GM19395 (cell line): ENCODE data around the gene CLASRP.

ENCODE experiments used
- ATAC-seq: cut with Tn5 transposase; IDR thresholded peaks from one replicate; pipeline ENCODE4 v1.9.1; 2021; ENCODE audit warnings: mild to moderate bottlenecking, moderate library complexity; ENCODE audit not compliant: unreplicated experiment

The CLASRP gene

DNA sequence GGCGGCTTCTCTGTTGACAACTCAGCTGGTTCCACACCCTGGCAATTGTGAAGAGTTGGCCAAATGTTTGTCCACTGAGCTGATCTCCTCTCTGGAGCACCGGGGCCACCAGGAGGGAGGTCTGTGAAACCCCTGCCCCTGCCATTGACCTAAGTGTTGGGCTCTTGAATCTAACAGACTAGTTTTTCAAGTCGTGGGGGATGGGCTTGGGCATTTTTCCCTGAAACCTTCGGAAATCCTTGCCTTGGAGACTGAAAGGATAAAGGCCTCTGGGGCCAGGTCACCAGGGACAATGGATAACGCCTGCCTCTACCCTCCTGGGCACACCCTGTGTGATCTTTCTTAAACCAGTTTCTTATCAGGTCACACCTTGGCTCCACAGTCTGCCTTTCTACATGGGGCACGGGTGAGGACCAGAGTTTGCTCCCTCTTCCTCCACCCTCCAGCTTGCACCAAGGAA is 41.1 kb downstream of the CLASRP start:
- ATAC-seq: no peak

DNA sequence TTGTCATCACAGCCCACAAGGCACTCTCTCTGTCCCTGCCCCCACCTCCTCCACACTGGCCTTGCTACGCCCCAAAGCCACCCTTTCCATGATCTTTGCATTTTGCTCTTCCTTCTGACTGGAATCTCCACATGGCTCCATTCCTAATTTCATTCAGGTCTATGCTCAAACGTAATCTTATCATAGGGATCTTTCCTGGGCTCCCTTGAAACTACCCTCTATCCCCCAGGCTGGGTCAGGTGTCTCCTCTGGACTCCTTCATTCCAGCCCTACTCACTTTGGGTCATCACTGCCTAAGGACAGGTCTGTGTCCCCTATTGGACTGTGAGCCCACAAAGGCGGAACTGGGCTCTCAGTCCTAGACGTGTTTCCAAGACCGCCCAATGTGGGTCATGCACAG is 43.3 kb downstream of the CLASRP start:
- ATAC-seq: no peak

DNA sequence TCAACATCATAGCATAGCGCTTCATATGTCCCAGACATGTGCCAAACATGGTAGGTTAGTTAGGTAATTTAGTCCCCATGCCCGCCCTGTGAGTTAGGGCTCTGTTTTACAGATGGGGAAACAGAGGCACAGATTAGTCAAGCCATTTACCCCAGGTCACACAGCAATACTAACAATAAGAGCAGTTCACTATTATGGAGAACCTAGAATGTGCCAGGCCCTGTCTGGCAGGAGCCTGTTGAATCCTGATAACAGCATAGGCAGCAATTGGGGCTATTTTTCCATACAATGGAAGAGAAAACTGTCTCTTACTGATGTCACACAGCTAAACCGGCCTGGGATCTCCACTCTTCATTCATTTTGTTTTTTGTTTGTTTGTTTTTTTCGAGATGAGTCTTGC is 47.6 kb downstream of the CLASRP start:
- no peak for ATAC-seq

DNA sequence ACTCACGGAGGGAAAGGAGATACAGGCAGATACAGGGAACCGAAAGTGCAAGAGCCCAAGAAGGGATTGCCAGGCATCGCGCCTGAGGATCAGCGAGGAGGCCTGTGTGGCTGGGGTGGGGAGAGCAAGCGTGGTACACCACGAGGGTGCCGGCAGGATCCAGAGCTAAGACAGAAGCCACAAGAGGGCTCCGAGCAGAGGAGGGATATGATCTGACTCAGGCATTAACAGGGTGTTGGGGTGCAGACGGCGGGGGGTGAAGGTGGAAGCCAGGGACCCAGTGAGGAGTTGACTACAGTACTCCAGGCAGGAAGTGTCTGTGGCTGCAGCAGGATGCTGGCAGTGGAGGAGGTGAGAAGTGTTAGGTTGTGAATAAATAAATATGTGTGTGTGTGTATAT is 48.7 kb downstream of the CLASRP start:
- no peak for ATAC-seq

DNA sequence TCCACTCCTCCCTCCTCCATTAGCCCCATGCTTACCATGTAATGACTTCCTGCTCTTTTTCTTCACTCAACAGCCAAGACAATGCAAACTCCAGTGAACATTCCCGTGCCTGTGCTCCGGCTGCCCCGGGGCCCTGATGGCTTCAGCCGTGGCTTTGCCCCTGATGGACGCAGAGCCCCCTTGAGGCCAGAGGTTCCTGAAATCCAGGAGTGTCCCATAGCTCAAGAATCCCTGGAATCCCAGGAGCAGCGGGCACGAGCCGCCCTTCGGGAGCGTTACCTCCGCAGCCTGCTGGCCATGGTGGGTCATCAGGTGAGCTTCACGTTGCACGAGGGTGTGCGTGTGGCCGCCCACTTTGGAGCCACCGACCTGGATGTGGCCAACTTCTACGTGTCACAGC is 51.2 kb downstream of the CLASRP start:
- ATAC-seq: no peak

DNA sequence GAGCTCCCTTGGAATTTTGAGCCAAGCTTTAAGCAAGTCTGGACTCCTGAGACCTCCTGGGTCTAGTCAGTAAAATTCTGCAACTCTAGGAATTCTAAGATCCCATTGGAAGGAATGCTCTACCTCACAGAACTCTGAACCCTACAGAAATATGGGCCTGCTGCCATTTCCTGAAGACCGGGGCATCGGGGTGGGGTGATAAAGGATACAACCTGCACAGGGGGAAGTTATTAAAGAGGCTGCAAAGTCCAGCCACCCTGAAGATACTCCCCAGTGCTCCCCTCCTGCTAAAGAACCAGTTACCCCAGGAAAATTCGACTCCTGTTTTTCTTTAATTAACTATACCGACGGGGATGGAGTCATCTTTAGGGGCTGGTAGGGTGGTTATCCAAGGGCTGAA is 51.8 kb downstream of the CLASRP start:
- ATAC-seq: no peak

DNA sequence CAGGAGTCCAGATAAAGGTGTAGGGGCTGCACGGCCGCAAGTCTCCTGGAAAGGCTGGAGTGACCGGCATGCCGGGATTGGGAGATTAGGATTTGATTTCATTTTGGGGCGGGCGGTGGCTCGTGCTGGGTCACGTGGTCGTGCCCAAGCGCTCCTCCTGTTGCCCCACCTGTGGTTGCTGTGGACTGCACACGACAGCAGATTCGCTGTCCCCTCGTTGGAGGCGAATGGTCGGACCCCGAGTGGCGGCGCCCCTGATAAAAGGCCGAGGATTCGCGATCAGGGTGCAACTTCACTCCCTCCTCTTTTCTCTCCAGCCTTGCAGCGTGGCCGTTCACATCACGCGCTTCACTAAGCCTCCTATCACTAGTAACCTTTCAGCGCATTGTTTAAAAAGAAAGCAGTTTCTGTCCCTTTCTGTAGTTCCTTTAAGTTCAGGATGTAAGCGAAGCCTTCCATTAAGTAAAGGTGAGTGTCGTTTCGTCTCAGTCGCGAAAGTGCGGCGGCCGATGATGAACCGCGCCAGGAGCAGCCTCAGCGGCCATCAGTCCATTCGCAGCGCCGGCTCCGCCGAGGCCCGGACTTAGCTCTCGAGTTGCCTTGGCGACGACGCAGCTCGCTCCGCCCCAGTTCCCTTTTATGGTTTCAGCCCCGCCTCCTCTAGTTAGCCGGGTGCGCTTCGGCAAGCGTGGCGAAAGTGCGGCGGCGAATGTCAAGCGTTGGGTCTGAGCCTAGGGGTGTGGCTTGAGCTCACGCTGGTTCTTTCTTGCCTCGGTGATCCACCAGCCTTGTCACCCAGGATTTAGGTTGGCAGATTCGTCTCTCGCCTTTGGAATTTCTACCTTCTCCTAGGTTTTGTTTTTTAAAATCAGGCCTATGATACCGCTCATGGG is 52.4 kb downstream of the CLASRP start:
- ATAC-seq: peak; percentile 68

DNA sequence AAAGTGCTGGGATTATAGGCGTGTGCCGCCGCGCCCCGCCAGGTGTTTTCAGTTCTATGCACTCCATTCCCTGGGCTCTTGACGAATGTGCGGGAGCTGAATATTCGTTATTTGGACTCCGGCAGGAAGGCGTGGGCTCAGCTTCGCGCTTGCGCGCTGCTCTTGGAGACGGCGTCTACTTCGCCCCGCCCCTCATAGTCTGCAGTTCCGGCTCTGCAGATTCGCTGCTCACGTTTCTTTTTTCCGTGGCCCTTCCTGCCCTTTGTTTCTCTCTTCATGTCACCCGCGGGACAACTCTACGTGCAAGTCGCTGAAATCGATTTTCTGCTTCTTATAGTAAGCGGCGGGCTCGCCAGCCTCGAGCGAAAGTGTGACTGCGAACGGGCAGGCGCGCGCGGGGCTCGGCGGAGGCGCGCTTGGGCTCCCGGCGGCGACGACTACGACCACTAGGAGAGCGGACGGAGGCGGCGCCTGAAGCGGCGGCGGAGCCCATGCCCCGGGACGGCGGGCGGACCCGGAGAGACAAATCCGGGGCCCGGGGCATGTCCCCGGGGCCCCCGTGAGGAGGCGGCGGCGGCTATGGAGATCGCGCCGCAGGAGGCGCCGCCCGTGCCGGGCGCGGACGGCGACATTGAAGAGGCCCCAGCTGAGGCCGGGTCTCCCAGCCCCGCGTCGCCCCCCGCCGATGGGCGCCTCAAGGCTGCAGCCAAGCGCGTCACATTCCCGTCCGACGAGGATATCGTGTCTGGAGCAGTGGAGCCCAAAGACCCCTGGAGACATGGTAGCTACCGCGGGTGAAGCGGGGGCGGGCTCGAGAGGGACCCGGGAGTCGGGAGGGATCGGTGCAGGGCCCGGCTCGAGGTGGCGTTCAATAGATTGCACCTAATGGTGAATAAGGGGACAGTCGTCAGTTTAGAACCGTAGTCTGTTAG is 54.2 kb downstream of the CLASRP start, which contains the start of gene PPP1R37:
TSS of gene PPP1R37 (plus strand) at position 433 of the 932 bp plus-strand sequence. CDS start at position 580, 147 bp downstream.
- ATAC-seq: peak; percentile 64

DNA sequence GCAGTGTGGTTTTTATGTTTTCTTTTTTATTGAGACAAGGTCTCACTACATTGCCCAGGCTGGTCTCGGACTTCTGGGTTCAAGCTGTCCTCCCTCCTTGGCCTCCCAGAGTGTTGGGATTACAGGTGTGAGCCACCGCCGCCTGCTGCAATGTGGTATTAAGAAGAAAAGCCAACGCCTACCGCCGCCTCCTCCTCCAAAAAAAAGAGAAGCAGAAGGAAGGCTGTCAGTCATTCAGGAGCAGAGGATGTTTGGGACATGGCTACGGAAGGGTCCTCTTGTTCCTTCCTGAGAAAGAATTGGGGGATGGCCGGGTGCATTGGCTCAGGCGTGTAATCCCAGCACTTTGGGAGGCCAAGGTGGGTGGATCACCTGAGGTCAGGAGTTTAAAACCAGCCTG is 55.3 kb downstream of the CLASRP start:
- ATAC-seq: no peak

DNA sequence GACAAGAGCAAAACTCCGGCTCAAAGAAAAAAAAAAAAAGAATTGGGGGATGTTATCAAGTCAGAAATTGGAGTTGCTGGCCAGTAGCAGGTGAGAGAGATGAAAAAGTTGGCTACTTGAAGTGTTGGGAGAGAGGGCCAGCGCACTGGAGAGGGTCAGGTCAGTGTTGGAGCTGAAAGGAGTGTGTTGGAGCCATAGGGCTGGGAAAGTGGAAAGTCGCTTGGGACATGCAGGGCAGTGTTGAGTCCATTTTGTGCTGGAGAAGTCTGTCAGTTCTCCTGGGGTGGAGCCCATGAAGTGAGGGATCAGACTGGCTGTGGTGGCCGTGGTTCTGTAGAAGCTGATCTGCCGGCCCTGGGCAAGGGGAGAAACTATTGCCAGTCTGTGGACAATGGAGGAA is 55.9 kb downstream of the CLASRP start:
- ATAC-seq: no peak

DNA sequence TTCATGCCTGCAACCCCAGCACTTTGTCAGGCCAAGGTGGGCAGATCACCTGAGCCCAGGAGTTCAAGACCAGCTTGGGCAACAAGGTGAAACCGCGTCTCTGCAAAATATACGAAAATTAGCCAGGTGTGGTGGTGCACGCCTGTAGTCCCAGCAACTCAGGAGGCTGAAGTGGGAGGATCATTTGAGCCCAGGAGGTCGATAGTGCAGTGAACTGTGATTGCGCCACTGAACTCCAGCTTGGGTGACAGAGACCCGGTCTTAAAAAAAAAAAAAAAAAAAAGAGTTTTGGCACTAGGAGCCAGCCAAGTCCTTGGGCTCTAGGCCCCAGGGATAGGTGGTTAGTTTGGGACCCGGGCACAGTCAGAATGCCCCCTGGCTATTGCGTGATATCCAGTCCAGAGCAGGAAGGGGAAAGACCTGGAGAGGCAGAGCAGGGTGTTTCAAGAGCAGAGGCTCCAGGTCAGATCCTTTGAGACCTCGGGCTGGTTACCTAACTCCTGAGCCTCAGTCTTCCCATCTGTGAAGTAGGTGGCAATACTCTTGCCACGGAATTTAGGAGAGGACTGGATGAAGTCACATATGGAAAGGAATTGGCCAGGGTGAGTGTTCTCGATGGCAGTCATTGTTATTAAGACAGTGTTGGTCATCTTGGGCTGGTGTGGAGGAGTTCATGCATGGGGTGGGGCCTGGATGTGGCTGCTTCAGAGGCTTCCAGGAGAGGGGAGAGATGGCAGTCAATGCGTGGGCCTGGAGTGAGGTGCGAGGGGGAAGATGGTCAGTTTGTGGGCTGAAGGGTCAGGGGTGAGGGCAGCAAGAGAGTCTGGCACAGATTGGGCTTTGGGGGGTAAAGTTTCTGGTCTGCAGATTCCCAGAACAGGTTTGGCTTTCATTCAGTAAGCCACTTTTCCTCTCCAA is 56.9 kb downstream of the CLASRP start:
- ATAC-seq: no peak

DNA sequence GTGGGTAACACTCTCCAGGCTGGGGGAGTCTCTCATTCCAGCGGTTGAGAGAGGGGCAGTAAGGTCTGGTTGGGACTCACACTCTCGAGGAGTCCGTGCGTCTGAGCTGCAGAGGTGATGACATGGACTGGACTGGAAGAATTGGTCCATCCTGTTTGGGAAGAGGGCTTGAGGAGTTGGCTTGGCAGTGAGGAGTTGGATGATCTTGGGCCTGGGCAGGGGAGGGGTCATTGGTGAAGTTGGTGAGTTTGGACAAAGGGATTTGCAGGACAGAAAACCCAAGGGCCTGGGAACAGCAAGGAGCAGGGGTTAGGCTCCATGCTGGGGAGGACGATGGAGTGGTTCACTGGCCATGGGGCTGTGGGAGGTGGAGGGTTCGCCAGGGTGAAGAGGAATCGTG is 57.9 kb downstream of the CLASRP start:
- no peak for ATAC-seq

DNA sequence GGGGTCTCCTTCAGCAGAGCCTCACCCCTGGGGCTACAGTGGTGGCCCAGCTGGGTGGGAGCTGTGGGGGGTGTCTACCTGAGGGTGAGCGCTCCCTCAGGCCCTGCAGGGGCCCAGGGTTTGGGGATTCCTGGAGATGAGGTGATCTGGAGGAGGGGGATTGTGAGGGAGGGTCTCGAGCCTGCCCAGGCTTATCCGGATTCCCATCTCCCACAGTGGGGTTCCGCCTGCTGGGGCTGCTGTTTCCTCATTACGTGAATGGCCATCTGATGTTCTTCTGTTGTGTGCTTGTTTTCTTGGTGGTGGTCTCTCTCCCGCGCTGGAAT is 58.6 kb downstream of the CLASRP start:
- ATAC-seq: no peak

DNA sequence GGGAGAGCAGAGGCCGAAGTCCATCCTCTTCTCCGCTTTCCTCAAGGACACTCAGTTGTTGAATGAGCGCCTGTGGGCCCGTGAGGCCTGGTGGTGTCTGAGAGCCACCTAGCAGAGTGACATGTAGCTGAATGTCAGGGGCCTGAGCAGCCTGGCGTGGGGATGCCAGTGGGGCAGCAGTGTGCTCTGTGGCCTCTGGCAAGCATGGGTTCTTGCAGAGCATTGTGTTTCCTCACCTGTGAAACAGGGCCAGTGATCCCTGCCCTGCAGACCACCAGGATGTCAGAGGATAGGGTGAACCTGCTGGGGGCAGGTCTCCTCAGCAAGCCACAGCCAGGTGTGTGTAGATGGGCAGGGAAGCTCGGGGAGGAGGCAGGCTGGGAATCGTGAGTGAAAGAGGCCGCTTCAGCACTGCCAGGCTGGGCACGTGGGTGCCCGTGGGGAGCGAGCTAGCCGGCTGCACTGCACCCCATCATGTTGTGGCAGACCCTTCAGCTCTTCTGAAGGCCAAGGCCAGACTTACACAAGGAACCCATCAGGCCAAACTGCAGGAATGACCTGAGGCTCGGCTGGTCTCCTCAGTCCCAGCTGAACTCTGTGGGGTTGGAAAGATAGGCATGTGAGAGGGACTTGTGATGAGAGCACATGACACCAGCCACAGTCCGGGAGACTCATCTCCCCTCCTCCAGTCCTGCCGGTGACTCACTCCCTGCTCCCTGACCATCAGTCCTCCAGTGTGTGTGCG is 59.1 kb downstream of the CLASRP start:
- ATAC-seq: no peak

DNA sequence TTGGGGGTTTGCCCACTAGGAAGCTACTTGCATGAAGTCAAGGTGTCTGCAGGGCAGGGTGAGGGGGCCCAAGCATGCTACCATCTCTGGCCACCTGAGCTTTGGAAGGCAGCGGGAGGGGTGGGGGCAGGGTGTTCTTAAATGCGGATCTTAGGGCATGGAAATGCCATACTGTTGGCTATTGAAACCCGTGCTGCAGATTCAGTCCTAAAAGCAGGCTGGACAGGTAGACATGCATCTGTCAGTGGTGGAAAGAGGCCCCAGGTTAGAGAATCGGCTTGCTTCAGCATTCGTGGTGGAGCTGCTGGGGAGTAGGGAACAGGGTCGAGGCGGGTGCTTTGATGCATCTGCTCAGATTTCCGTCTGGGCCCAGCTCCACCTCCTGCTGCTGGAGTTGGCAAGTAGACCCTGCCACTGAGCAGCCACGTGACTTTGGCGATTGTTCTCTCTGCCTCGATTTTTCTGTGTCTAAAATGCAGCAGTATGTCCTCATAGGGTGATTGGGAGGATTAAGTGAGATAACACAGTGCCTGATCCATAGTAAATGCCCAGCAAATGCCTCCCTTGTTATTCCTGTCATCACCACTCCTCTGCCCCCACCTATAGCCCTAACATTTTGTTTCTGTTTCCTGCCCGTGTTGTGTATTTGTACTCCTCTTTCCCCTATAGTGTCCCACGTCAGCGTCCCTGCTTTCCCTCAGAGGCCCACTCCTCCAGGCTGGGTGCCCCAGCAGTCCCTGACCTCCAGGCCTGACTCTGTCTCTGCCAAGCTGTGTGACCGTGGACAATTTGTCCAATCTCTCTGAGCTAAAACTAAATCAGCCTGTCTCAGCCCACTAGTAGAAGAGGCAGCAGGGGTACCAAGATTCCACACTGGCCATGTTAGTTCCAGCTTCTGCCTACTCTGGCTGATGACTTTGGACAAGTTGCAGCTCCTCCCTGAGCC is 59.9 kb downstream of the CLASRP start:
- no peak for ATAC-seq

DNA sequence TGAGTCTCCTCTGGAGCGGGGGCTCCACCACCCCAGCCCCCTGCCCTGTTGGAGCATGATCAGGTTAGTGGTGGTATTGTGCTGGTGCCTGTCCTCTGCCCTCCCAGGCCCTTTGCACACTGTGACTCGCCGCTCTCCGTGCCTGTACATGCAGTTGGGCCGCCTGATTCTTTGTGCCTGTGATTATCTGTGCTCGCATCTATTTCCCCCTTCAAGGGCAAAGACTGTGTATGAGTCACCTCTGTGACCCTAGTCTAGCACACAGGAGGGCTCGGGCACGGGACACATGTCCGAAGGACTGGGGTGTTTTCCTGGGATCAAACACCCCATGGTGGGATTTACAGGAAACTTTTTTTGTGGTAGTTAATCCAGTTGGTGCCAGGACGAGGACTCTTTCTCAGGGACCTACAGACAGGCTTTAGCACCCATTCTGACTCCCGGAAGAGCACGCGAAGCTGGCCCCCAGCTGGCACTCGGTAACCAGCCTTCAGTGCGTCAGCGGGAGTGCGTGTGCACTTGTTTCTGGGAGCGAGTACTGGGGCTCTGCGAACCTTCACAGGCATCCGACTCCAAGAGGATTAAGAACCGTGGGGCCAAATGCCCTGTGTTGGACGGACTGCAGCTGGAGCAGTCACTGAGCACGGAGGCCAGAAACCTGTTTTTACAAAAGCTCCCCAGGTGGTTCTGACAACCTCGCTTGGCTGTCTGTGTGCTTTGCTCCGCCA is 60.8 kb downstream of the CLASRP start:
- no peak for ATAC-seq

DNA sequence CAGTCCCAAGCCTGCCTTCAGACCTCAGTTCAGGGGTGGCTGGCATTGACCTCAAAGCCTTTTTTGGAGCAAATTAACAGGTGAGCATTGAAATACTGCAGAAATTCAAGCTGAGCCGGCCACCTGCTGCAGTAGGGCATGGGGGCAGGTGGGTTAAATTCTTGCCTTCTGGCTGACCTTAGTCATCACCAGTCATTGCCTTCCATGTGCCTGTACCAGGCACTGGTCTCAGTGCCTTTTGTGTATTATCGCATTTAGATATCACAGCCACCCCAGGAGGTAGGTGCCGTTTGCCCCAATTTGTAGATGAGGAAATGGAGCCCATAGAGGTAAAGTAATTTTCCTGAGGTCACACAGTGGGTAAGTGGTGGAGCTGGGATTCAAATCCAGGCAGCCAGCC is 61.4 kb downstream of the CLASRP start:
- no peak for ATAC-seq

DNA sequence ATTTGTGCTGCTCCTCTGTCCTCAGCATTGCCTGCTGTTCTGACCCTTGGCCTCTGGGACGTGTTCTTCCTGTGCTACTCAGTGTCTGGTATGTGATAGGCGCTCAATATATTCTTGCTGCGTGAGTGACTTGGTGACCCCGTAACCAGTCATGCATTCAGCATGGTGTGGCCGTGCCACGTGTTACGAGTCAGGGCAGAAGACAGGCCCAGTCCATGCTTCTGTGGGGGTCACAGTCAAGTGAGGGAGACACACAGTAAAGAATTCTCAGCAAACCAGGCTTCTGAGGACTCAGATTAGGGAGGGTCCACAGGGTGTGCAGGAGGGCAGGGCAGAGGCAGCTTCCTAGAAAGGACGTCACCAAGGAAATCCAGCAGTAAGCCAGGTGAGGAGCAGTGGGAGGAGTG is 62.0 kb downstream of the CLASRP start:
- no peak for ATAC-seq
